ENCODE results near the gene CGREF1.
A peak's percentile ranks its signal among the peaks of the same experiment; 100 is the strongest.

Gene CGREF1

DNA sequence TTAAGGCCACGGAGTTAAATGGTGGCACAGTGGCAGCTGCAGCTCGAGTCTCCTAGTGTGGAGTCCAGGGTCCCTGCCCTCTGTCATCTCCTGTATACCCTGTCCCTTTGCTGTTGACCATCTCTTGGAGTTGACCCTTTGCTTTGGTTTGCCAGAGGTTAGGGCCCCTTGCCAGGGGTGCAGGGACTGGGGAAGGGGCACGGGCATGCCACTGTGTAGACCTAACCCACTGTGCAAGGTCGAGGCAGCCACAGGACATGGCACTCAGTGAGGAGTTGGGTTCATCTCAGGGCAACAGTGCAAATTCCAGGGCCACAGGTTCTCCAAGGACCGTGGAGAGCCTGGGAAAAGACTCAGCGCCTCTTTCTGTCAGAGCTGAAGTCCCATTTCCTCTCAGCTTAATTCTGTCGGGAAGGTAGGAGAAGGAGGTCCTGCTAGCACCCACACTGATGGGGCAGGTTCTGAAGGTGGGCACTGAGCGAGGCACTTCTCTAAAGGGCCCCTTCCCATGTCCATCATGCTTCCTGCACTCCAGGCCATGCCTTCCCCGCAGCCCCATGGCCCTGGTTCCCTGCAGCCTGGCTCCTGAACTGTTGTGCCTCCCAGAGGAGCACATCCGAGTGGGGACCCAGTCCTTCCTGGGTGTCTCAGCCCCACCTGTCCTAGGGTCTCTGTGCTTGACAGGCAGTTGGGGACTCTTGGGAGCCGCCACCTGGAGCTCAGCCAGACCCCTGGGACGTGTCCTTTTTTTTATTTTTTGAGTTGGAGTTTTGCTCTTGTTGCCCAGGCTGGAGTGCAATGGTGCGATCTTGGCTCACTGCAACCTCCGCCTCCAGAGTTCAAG, 29.6 kb downstream of the CGREF1 start:
- DNase-seq (ENCODE audit: extremely low read depth in 1 of 2, low read depth in 1 of 2), result no peak

DNA sequence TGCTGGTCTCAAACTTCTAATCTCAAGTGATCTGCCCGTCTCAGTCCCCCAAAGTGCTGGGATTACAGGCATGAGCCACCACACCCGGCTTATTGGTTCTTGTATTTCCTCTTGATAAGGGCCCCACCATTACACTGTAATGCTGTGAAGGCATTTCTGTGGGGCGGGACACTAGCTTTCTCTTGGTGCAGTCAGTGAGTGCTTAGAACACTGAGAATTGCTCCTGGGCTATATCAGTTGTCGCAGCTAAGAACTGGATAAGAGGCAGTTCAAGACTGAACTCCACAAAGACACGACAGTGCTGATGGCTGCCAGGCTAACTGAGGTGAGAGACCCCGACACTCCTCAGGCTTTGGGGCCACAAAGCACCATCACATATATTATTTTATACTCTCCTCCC, 30.3 kb downstream of the CGREF1 start:
- DNase-seq (ENCODE audit: extremely low read depth in 1 of 2, low read depth in 1 of 2), result no peak

DNA sequence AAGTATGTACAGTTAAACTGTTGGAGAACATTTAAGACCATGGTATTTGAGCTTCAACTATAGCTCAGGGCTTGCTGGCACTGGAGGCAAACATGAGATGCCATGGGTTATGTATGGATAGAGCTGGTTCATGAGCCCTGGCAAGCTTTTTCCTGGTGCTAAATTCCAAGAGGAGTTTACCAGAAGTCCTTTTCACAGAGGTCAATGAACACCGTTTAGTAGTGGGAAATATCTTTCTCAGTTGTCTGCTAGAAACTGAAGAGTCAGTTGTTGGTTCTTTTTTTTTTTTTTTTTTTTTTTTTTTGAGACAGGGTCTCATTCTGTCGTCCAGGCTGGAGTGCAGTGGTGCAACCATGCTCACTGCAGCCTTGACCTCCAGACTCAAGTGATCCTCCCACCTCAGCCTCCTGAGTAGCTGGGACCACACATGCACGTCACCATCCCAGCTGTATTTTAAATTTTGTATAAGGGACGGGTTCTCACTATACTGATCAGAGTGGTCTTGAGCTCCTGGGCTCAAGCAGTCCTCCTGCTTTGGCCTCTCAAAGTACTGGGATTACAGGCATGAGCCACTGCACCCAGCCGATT, 31.0 kb downstream of the CGREF1 start:
- DNase-seq (ENCODE audit: extremely low read depth in 1 of 2, low read depth in 1 of 2), result no peak

DNA sequence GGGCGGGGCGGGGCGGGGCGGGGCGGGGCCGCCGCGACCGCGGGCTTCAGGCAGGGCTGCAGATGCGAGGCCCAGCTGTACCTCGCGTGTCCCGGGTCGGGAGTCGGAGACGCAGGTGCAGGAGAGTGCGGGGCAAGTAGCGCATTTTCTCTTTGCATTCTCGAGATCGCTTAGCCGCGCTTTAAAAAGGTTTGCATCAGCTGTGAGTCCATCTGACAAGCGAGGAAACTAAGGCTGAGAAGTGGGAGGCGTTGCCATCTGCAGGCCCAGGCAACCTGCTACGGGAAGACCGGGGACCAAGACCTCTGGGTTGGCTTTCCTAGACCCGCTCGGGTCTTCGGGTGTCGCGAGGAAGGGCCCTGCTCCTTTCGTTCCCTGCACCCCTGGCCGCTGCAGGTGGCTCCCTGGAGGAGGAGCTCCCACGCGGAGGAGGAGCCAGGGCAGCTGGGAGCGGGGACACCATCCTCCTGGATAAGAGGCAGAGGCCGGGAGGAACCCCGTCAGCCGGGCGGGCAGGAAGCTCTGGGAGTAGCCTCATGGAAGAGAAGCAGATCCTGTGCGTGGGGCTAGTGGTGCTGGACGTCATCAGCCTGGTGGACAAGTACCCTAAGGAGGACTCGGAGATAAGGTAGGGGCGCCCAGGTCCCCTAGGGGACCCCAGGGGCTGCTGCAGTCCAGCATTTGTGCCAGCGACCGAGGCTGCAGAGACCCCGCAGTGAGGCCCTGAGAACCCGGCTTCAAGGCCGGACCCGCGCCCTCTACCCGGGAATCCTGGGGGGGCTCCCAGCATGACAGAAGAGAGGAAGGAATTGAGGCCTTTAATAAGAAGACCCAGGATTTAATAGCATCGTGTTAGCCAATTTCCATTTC, 32.0 kb downstream of the CGREF1 start, which contains the start of gene KHK:
TSS of gene KHK (plus strand) at position 49 of the 870 bp plus-strand sequence. CDS start at position 537, 488 bp downstream.
- no peak for DNase-seq (ENCODE audit: extremely low read depth in 1 of 2, low read depth in 1 of 2)

DNA sequence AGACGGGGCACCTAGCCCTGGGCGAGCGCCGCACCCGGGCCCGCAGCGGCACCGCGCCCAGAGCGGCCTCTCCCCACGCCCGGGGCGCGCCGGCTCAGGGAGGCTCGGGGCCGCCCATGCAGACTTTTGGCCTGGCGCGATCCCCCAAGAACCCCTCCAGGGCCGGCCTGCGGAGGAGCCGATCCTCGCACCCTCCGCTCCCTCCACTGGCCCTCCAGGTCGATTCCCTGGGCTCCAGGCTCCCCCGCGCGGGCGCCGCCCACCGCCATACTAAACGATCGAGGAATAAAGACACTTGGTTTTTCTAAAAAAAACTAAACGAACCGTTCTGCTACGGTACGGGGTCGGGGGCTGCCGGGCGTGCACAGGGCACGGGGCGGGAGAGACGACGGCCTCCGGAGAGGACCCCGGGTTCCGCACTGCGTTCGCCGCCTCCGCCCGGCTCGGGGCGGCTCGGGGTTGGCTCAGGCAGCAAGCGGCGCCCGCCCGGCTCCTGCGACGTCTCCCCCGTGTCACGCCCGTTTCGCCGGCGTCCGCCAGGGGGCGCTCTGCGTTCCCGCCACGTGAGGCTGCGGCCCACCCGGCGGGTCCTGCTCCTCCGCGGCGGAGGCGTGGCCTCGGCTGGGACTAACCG, 32.7 kb downstream of the CGREF1 start:
- DNase-seq (ENCODE audit: extremely low read depth in 1 of 2, low read depth in 1 of 2), result peak; percentile 91 to 99

DNA sequence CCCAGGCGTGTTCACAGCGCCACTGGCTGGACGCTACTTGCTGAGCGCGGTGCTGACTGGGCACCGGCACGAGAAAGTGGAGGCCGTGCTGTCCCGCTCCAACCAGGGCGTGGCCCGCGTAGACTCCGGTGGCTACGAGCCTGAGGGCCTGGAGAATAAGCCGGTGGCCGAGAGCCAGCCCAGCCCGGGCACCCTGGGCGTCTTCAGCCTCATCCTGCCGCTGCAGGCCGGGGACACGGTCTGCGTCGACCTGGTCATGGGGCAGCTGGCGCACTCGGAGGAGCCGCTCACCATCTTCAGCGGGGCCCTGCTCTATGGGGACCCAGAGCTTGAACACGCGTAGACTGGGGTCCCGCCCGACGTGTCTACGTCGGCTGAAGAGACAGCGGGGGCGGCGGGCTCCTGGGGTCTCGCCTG, 33.2 kb downstream of the CGREF1 start:
- peak in 1 of 2 donors; percentile 11 for DNase-seq (ENCODE audit: extremely low read depth in 1 of 2, low read depth in 1 of 2)

DNA sequence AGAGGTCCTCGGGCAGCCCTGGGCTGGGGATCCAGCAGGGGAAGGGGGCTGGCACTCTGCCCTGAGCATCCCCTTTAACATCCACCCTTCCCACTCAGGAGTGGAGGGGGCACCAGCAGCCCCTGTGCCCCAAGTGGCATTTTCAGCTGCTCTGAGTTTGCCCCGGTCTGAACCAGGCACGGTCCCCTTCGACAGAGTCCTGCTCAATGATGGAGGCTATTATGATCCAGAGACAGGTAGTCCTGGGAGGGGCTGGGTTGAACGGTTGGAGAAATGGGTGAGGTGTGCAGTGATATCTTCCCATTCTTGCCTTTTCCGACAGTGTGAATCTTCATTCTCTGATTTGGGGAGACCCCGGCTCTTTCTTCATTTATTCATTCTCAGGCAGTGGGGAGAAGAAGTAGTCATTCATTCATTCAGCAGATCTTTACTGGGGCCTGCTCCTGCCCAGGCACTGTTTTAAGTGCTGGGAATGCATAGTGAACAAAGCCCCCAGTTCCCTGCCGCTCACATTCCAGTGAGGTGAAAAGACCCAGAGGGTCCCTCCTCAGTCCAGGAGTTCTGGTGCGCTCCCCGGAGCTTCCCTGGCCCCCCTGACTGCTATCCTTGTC, 33.8 kb downstream of the CGREF1 start:
- DNase-seq (ENCODE audit: extremely low read depth in 1 of 2, low read depth in 1 of 2), result no peak

DNA sequence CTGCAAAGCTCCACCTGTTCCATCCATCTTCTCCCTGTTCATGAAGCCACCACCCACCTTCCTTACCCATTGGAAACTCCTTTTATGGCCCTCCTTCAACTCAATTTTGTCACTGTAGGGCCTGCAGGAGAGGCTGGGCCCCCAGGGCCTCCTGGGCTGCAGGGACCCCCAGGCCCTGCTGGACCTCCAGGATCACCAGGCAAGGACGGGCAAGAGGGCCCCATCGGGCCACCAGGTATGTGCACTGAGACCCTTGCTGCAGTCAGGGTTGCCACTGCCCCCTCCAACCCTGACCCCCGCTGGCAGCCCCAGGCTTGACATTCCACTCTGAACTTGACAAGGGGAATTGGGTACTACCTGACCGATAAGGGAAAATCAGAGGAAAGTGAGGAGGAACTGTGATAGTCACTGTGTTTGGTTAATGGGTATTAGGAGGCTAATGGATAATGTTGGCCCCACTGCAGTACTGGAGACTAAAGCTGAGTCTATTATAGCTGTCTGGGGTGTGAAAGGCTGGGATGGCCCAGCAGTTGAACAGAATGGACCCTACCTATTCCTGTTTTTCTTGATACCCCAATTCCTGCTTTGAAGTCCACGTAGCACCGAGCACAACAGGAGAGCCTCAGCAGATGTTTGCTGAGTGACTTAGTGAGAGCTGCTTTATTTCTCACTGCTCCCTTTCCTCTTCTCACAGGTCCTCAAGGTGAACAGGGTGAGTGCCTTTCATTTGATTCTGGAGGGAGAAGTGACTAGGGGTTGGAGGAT, 34.4 kb downstream of the CGREF1 start:
- DNase-seq (ENCODE audit: extremely low read depth in 1 of 2, low read depth in 1 of 2), result no peak

DNA sequence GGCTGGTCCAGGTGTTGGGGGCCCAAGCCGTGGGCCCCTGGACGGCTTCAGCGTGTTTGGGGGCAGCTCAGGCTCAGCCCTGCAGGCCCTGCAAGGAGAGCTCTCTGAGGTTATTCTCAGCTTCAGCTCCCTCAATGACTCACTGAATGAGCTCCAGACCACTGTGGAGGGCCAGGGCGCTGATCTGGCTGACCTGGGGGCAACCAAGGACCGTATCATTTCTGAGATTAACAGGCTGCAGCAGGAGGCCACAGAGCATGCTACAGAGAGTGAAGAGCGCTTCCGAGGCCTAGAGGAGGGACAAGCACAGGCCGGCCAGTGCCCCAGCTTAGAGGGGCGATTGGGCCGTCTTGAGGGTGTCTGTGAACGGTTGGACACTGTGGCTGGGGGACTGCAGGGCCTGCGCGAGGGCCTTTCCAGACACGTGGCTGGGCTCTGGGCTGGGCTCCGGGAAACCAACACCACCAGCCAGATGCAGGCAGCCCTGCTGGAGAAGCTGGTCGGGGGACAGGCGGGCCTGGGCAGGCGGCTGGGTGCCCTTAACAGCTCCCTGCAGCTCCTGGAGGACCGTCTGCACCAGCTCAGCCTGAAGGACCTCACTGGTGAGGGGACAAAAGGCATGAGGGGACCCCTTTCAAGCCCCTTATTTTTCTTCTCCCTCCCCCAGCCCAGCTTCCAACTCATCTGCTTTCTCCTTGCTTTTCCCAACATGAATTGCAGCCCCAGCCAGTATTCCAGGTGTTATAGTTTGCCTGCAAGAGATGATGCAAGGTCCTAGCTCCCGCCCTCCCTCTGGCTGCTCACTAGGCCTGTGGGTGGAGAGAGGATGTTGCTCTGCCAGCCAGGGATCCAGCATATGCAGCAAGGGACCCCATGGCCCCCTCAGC, 35.3 kb downstream of the CGREF1 start:
- no peak for DNase-seq (ENCODE audit: extremely low read depth in 1 of 2, low read depth in 1 of 2)

DNA sequence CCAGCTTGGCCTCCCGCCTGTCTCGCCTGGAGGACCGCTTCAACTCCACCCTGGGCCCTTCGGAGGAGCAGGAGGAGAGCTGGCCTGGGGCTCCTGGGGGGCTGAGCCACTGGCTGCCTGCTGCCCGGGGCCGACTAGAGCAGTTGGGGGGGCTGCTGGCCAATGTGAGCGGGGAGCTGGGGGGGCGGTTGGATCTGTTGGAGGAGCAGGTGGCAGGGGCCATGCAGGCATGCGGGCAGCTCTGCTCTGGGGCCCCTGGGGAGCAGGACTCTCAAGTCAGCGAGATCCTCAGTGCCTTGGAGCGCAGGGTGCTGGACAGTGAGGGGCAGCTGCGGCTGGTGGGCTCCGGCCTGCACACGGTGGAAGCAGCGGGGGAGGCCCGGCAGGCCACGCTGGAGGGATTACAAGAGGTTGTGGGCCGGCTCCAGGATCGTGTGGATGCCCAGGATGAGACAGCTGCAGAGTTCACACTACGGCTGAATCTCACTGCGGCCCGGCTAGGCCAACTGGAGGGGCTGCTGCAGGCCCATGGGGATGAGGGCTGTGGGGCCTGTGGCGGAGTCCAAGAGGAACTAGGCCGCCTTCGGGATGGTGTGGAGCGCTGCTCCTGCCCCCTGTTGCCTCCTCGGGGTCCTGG, 36.0 kb downstream of the CGREF1 start:
- no peak for DNase-seq (ENCODE audit: extremely low read depth in 1 of 2, low read depth in 1 of 2)

DNA sequence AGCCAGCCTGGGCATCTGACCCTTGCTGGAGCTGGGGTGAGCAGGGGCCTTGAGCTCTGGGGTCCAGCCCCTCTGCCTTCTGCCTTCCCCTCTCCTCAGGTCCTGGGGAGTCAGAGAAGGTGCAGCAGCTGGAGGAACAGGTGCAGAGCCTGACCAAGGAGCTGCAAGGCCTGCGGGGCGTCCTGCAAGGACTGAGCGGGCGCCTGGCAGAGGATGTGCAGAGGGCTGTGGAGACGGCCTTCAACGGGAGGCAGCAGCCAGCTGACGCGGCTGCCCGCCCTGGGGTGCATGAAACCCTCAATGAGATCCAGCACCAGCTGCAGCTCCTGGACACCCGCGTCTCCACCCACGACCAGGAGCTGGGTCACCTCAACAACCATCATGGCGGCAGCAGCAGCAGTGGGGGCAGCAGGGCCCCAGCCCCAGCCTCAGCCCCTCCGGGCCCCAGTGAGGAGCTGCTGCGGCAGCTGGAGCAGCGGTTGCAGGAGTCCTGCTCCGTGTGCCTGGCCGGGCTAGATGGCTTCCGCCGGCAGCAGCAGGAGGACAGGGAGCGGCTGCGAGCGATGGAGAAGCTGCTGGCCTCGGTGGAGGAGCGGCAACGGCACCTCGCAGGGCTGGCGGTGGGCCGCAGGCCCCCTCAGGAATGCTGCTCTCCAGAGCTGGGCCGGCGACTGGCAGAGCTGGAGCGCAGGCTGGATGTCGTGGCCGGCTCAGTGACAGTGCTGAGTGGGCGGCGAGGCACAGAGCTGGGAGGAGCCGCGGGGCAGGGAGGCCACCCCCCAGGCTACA, 36.8 kb downstream of the CGREF1 start:
- no peak for DNase-seq (ENCODE audit: extremely low read depth in 1 of 2, low read depth in 1 of 2)

DNA sequence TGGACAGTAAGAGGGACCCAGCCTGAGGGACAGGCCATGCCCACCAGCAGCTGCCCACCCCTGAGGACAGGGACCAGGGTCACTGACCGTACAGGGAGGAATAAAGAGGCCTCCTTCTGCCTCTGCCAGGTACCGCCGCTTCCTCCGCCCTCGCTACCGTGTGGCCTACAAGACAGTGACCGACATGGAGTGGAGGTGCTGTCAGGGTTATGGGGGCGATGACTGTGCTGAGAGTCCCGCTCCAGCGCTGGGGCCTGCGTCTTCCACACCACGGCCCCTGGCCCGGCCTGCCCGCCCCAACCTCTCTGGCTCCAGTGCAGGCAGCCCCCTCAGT, 38.4 kb downstream of the CGREF1 start:
- no peak for DNase-seq (ENCODE audit: extremely low read depth in 1 of 2, low read depth in 1 of 2)

DNA sequence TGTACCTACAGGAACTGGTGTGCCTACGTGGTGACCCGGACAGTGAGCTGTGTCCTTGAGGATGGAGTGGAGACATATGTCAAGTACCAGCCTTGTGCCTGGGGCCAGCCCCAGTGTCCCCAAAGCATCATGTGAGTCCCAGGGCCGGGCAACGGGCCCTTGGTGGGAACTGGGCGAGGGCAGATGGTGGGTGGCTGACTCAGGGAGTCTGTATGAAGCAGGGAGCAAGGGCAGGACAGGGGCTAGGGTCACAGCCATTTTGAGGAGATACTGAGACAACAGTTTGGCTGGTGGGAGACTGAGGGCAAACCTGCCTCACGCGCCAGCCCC, 38.8 kb downstream of the CGREF1 start:
- no peak for DNase-seq (ENCODE audit: extremely low read depth in 1 of 2, low read depth in 1 of 2)

DNA sequence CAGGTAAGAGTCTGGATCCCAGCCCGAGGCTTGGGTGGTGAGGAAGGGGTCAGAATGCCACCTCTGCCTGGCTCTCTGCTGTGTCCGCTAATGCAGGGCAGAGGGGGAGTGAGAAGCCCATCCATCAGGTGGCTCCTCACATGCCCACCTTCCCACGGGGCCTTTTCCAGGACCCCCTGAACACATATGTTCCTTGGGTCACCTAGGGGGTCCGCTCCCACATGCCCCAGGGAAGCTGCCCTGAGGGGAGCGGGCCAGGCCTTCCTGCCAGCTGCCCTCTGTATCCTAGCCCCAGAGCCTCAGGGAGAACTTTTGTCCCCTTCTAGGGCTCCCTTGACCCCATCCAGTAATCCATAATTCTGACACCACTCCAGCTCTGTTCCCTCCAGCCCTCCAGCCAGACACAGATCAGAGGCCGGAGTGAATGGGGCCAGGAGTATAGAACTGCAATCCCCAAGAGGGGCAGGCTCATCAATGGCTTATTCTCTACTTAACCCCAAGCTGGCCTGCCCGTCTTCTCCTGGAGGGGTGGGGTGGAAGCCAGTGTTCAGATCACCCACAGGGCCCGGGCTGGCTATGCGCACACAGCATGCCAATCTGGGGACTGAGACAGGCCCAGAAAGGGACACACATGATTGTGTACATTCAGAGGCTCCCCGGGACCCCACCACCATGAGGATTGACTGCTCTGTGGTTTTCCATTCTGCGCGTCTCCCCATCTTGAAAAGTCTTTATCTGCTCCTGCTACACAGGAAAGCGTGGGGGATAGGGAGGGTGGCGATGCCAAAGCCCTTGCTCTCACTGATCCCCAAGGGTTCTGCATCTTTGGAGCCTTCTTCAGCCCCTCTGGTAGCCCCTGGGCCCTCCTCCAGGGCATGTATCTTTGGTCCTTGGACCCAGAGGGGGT, 39.4 kb downstream of the CGREF1 start:
- no peak for DNase-seq (ENCODE audit: extremely low read depth in 1 of 2, low read depth in 1 of 2)

DNA sequence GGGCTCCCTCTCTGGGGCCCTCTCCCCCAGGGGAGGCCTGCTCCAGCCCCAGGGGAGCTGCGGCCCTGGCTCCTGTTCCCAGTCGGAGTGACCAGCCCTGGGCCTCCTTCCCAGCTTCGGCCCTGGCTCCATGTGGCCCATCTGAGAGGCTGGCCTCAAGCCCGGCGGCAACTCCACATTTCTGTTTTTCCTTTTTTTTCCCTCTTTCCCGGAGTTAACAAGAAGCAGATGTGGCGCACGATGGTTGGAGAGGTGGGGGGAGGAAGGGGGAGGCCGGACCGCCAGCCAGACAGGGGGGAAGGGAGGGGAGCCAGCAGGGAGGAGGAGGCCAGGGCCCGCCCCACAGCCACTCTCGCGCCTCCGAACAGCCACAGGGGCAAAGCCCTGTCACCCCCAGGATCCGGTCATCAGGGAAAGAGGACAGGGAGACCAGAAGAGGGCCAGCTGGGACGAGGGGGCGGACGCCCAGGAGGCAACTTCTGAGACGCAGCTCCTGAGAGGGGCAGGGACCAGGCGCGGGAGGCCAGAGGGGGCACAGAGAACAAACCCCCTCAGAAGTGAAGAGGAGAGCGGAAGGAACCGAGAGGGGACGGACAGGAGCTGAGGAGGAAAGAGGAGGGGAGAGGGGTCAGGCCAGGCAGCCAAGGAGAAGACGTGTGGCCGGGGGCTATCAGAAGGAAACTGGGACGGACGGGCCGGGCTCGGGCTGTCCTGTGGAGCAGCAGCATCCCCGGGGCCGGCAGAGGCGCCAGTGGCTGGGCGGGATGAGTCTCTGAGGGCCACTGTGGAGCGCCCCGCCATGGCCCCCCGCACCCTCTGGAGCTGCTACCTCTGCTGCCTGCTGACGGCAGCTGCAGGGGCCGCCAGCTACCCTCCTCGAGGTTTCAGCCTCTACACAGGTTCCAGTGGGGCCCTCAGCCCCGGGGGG, 40.4 kb downstream of the CGREF1 start, which contains the start of gene EMILIN1:
TSS of gene EMILIN1 (plus strand) at position 349 of the 928 bp plus-strand sequence. CDS start at position 800, 451 bp downstream.
- no peak for DNase-seq (ENCODE audit: extremely low read depth in 1 of 2, low read depth in 1 of 2)

DNA sequence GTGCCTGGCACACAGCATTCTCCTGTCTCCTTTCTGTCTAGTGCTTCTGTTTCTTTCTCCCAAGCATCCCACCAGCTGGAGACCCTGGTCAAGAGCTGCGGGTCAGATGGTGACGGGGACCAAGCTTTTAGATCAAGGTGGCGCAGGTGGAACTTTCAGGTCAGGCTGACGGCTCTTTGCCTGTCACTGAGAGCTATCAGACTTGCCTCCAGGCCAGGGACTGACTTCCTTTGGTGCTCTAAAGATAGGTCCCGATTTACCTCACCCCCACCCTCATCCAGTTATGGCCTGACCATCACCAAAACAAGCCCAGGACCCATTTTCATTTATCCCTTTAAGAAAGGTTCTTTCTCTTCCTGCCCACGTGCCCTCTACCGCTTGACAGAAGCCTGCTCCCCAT, 41.7 kb downstream of the CGREF1 start:
- DNase-seq (ENCODE audit: extremely low read depth in 1 of 2, low read depth in 1 of 2), result no peak
